PC-9 (cell line): ENCODE measurements around the gene AHI1.

Source experiments
- EZH2 ChIP-seq: fragments of 200-600 bp; sonication (generic); IDR thresholded peaks from 2 replicates; pipeline ENCODE4 v1.8.0; 2017; ENCODE audit warnings: antibody characterized with exemption, low read depth
- TF ChIP-seq, protein P1 (sequence below): fragments of 200-600 bp; sonication (generic); conservative IDR thresholded peaks from 2 replicates; pipeline ENCODE4 v1.6.1; 2017; ENCODE audit warnings: mixed run types, antibody characterized with exemption, mild to moderate bottlenecking, moderate library complexity

DNA sequence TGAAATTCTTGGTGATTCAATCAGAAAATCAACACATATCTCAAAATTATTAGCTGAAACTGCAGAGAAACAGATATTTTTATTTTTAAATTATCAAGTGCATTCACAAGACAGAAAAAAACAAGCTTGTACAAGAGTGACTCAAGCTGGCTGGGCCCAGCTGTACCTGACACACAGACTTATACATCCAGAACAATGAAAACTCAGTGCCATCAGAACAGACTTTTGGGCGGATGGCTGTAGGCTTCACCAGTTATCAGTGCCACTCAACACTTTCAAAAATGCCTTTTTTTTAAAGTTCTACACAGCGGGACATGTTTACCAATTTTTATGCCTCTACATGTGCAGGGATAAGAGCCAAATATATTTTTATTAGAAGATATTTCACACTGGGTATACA is 213.6 kb downstream of the AHI1 start:
- TF ChIP-seq EZH2, result no peak
- TF ChIP-seq, protein P1, sequence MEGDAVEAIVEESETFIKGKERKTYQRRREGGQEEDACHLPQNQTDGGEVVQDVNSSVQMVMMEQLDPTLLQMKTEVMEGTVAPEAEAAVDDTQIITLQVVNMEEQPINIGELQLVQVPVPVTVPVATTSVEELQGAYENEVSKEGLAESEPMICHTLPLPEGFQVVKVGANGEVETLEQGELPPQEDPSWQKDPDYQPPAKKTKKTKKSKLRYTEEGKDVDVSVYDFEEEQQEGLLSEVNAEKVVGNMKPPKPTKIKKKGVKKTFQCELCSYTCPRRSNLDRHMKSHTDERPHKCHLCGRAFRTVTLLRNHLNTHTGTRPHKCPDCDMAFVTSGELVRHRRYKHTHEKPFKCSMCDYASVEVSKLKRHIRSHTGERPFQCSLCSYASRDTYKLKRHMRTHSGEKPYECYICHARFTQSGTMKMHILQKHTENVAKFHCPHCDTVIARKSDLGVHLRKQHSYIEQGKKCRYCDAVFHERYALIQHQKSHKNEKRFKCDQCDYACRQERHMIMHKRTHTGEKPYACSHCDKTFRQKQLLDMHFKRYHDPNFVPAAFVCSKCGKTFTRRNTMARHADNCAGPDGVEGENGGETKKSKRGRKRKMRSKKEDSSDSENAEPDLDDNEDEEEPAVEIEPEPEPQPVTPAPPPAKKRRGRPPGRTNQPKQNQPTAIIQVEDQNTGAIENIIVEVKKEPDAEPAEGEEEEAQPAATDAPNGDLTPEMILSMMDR, result no peak
